HG03196 (cell line): ENCODE results near the gene HMGB2.

Source experiments
- ATAC-seq: cut with Tn5 transposase; IDR thresholded peaks from one replicate; pipeline ENCODE4 v1.9.1; 2021; ENCODE audit not compliant: unreplicated experiment

Gene HMGB2

DNA sequence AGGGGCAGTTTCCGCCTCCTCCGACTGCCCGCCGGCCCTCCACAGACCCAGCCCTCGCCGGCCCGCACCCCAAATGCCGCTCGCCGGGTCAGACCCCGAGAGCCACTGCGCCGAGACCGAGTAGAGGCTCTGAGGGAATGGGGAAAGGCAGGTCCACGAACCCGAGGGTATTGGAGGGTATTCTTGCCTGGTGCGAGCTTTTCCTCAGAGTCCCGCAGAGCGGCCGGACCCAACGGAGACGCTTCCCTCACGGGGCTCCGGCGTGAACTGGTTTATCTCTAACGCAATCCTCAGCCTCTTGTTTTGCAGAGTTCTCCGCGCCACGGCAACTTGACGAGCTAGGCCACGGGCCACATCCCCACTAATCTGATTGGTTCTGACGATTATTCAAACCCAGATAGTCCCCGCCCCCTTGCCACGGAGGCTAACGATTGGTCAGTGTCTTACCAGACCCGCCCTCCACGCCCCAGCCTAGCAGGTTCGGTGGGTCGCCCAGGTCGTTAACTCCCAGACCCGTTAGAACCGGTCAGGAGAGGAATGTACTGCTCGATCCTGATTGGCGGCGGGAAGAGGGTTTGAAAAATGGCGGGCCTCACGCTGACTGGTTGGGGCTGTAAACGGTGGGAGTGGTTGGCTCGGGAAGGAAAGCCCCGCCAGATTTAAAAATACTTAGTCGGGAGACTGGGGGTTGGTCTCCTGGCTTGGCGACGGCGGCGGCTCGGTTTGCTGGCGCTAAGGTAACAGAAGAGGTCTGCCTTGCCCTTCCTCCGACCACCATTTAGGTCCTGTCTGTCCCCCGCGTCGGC lies at the start of gene HMGB2:
TSS of gene HMGB2 (minus strand) at position 274 of the 806 bp plus-strand sequence. CDS start 709 bp downstream, outside the sequence.
- peak; percentile 94 for ATAC-seq

DNA sequence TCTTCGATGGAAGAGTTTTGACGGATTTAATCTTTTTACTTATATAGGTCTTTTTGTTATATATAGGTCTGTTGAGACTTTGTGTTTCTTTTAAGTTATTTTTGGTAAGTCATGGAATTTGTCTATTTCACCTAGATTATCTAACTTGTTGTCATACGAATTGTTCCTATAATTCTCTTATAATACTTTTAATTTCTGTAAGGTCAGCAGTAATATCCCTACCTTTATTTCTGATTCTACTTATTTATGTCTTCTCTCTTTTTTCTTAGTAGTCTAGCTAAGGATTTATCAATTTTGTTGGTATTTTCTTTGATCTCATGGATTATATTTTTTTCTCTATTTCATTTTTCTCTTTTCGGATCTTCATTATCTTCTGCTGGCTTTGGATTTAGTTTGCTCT lies 48.2 kb upstream of the HMGB2 start:
- ATAC-seq: no peak

DNA sequence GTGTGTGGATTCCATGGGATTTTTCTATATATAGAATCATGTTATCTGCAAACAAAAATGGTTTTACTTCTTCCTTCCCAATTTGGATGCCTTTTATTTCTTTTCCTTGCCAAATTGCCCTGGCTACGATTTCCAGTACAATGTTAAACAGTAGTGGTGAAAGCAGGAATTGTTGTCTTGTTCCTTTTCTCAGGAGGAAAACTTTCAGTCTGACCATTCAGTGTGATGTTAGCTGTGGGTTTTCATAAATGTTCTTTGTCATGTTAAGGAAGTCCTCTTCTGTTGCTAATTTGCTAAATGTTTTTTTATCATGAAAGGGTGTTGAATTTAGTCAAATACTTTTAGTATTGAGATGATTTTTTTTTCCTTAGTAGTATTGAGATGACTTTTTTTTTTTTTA lies 47.5 kb upstream of the HMGB2 start:
- no peak for ATAC-seq

DNA sequence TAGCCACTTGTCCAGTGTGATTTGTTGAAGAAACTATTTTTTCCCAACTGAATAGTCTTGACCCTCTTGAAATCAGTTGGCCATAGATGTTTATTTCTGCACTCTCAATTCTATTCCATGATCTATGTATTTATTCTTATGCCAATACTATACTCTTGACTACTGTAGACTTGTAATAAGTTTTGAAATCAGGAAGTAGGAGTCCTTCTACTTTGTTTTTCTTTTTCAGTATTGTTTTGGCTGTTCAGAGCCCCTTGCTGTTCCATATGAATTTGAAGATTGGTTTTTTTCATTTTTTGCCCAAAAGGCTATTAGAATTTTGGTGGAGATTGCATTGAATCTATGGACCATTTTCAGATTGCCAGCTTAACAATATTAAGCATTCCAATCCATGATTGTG lies 46.8 kb upstream of the HMGB2 start:
- ATAC-seq: no peak

DNA sequence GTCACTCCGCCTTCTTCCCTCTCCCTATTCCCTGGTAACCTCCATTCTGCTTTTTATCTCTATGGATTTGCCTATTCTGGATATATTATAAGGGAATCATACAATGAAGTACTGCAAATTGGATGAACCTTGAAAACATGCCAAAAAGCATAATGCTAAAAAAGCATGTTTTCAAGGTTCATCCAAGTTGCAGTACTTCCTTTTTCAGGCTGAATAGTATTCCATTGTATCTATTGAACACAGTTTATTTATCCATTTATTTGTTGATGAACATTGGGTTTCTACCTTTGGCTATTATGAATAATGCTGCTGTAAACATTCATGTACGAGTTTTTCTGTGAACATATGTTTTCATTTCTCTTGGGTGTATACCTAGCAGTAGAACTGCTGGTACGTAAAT lies 45.8 kb upstream of the HMGB2 start:
- no peak for ATAC-seq

DNA sequence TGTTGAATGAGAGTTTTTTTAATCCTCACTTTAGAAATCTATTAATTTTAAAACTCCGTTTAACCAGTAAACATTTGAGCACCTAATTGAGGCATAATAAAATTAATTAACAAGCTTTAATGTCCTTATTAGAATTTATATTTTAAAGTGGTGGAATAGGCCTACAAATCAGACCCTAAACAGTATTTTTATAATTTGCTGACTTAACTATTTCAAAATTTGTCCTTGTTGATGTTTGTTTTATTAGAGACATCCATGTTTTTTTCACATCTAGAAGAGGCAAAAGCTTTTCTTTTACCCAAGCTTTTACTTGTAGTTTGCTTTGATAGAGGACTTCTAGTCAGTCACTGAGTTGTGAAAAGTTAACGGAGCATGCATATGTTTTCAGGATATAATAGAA lies 40.4 kb upstream of the HMGB2 start:
- no peak for ATAC-seq

DNA sequence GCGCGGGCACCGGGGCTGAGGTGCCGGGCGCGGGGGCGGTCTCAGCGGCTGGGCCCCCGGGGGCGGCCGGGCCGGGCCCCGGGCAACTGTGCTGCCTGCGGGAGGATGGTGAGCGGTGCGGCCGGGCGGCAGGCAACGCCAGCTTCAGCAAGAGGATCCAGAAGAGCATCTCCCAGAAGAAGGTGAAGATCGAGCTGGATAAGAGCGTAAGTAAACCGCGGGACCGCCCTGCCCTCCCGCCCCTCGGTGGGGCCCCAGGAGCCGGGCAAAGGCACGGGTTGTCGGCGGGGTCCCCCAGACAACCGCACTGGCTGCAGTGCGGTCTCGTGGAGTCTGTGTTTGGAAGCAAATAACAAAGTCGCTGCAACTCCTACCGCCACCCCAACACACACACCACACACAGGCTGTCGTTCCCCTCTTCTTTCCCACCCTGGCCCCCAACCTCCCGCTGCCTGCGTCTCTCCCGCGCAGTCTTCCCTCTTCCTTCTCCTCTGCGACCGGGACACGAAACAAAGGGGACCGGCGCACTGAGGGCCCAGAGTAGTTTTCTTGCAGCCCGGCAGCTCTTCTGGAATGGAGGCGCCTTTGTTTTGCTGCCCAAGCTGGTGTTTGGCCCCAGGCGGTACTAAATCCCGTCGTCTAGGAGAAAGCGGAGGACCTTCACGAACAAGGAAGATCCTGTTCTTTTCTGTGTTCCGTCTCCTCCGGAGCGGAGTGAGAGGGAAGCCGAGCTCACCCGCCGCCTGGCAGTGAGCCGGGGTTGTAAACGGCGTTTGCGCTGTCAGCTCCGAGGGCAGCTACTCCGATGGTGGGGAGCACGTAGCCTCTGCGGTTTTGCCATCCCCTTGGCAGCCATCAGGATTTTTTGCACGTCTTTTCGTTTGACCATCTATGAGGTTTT lies 37.4 kb upstream of the HMGB2 start:
- peak; percentile 19 for ATAC-seq

DNA sequence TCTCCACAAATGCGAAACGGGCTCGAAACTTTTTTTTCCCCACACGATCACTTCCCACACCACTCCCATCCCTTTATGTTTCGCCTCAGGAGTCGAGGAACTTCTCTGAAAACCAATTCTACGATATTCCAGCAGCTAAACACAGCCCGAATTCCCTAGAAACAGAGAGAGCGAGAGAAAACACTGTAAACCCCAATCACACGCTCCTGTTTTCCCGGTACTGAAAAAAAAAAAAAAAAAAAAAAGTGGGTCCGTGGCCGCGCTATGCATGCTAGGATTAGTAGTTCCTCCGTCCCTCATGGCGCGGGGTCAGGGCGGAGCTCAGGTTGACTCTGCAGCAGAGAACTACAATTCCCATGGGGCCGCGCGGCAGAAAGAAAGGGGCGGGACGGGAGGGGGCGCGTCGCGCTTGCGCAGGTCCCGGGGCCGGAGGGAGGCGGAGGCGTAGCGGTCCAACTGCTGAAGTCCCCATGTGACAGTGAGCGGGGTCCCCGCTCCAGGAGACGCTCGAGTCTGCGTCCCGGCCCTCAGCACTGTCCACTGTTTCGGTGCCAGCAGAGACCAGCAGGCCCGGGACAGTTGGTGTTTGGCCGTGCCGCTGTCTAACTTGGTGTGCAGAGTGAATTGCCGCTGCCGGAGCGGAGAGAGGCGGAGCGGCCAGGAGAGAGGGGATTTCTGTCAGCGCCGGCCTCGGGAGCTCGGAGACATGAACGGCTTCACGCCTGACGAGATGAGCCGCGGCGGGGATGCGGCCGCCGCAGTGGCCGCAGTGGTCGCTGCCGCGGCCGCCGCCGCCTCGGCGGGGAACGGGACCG lies 36.5 kb upstream of the HMGB2 start, which contains the start of gene SAP30:
TSS of gene SAP30 (plus strand) at position 478 of the 815 bp plus-strand sequence. CDS start at position 707, 229 bp downstream.
- peak; percentile 75 for ATAC-seq

DNA sequence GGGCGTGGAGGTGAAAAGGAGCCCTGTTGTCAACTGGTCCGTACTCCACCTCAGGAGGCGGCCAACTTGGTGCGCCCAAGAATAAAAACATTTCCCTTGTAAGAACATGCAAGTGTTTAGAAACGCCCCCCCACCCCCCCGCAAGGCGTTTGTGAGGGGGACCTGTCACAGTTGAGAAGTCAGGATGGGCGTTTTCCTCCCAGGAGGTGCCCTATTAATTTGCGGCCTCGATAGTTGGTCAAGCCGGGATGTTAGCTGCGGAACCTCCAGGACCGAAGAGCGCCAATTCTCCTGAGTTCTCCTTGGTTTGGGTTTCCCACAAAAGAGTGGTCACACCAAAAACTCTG lies 35.9 kb upstream of the HMGB2 start:
- peak; percentile 1 for ATAC-seq

DNA sequence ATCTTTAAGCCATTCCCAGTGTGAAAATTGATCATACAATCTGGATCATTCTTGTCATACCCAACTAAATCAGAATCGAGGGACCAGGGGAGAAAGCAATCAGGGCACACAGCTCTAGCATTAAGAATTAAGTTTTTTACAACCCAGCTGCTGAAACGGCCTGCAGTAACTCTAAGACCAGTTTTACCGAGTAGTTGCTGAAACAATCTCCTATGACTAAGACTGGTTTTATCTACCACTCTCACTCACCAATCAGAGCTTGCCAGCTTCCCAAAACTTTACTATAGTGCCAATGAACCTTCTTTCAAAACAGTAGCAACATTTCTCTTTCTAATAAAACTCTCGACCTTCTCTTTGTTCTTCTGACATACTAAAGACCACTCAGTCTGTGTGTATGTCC lies 33.8 kb upstream of the HMGB2 start:
- no peak for ATAC-seq

DNA sequence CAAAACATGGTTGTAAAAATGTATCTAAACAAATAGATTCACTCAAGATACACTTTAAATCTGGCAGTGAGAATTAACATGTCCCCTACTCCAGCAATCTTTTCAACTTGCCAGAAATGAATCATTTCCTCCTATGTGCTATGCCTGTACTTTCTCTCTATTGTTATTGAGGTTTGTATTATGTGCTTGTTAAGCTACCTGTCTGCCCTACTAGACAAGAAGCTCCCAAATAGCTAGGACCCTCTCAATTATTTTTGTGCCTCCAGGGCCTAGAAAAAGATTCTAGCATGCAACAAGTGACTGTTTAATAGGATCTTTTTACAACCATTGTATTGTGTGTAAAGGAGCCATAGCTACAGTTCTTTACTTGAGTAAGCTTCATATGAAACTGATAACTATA lies 33.1 kb upstream of the HMGB2 start:
- peak; percentile 13 for ATAC-seq

DNA sequence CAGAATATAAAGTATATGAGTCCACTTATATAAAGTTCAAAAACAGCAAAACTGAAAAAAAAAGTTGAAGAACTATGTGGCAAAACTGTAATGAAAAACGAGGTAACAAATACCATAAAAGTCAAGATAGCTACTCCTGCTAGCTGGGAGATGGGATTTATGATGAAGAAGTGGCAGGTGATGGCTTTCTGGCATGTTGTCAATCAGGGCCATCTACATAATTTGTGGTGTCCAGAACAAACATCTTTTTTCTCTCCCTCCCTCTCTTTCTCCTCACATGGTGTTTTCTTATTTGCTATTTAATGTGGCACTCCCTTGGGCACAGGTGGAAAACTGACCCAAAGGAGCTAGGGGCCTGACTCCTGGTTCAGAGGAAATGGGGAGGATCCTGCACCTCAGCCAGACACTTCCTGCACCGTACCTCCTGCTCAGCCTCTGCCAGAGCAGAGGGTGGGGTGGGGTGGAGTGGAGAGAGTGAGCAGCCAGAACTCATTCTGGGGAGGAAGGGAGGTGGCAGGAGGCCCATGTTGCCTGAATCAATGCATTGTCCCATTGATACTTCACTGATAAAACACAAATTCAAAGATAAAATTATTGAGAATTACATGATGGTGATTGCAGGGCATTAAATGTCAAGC lies 31.3 kb upstream of the HMGB2 start:
- ATAC-seq: no peak

DNA sequence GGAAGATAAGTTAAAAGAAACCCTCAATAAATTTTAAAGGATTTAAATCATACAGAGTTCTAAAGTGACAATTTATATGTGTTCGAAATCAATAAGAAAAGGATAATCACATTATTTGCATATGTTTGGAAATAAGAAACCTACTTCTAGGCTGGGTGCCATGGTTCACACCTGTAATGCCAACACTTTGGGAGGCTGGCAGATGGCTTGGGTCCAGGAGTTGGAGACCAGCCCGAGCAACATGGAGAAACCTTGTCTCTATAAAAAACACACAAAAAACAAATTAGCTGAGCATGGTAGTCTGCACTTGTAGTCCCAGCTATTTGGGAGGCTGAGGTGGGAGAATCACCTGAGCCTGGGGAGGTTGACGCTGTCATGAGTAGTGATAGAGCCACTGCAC lies 28.5 kb upstream of the HMGB2 start:
- no peak for ATAC-seq

DNA sequence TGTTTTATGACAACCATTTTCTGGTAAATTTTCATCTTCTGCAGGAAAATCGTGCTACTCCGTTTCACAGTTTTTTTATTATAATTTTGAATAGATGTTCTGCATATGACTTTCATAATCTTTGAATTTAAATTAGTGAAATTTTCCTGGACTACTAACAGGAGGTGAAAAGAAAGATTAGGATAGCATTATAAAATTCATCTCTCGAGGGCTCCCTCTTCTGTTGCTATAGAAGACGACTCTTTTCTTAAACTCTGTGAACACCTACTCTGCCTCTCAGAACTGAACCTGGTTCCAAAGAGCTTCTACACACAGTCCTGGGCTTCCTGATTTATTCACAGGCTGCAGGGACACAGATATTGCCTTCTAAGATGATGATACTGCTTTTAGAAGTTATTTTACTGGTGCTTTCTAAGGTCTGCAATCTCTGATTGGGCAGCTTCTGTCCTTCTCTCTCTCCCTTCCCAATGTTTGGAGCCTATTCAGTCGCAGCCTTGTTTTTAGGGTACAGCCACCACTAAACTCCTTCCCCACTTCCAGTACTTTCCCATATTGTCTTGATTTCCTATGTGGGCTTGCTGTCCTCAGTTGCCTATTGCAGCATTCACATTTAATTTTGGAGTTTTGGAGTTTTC lies 26.5 kb upstream of the HMGB2 start:
- no peak for ATAC-seq

DNA sequence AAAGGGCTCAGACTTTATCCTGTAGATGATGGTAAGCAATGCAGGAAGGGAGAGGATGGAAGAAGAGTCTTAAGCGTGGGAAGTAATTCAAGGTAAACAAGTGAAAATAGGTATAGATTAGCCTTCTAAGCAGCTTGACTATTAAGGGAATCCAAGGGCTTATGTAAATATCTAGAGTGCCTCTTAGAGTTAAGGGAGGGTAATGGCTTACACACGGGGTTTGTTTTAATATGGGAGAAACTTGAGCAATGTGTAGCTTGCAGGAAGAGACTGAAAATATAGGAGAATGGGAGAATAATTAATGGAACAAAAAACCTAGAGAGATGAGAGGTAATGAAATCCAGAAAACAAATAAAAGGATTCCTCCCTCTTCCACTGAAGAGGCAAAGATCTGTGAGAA lies 23.8 kb upstream of the HMGB2 start:
- no peak for ATAC-seq

DNA sequence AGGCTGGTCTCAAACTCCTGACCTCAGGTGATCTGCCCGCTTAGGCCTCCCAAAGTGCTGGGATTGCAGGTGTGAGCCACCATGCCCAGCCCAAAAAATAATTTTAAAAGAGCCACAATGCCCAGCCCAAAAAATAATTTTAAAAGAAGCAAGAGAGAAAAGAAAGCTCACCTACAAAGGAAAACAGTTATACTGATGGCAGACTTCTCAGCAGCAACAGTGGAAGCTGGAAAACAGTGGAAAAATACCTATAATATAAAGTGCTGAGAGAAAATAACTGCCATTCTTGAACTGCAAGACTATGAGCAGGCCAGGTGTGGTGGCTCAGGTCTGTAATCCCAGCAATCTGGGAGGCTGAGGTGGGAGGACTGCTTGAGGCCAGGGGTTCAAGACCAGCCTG lies 13.3 kb upstream of the HMGB2 start:
- no peak for ATAC-seq

DNA sequence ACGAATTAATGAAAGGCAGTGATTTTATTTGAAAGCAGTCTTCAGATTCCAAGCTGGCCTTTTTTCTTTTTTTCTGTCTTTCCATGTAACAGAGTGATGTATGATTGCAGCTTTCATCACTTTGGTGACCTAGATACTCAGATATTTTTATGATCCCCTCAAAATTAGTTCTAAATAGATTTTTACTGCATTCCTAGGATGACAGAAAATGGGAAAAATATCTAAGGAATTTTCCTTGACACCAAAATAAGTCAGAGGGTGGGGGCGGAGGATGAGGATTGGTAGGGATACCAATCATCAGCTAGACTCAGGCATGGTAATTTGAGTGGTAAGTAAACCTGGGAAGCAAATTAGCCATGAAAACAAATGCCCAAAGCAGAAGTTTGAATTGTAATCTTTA lies 11.9 kb upstream of the HMGB2 start:
- no peak for ATAC-seq

DNA sequence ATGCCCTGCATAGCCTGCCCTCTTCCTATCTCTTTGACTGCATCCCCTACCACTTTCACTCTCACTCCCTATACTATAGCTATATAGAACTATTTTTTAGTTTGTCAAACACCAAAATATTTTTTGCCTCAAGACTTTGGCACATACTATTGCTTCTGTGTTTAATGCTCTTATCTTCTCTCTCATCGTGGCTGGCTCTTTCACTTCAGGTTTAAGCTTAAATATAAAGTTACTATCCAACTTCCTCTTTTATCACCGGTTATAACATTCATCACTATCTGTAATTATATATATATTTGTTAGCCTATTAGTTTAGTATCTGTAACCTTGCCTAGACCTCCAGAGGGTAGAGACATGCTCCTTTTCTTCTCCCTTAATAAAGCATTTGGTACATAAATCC lies 11.5 kb upstream of the HMGB2 start:
- no peak for ATAC-seq

DNA sequence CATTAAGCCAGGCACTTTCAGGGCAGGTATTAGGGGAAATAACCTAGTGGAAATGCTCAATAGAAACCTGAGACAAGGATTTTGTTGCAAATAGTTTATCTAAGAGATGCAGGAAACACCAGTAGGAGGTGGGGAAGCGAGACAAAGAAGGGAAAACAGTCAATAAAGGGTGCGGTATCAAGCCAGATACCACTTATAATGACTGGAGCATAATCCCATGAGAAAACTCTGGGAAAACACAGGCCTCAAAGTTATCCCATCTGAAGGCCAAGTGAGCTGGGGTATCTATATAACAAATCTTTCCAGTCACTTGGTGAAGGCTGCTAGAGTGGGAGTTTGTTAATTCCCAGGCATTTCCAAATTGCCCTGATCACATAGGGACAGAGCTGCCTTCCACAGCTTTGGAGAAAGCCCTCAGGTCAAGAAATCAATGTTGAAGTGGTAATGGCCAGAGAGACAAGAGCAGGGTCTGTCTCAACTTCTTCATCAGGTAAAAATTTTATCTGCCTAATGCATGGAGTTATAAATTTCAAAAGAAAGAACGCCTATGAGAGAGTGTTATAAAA lies 9.8 kb upstream of the HMGB2 start:
- ATAC-seq: no peak

DNA sequence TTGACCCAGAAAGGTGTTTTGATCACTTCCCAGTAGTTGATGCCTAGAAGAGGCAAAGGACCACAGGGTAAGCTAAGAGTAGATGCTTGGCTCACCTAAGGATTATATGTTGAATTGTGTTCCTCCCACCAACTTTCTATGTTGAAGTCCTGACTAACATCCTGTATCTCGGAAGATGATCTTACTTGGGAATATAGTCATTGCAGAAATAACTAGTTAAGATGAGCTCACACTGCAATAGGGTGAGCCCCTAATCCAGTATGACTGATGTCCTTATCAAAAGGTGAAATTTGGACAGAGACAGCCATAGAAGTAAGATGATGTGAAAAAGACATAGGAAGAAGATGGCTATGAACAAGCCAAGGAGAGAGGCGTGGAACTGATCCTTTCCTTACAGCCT lies 3.3 kb upstream of the HMGB2 start:
- ATAC-seq: no peak
